K562 (cell line): ENCODE results near the gene IL31. TPM values are rescaled to one million over a fixed set of nuclear protein-coding genes. Genes with fewer than 3 reads are reported as not detected.
A peak's percentile ranks its signal among the peaks of the same experiment; 100 is the strongest.

Experiments used
- CBFA2T2 ChIP-seq: fragments of 450-650 bp; conservative IDR thresholded peaks from 2 replicates; pipeline ENCODE4 v1.6.1; 2017; ENCODE audit warnings: mild to moderate bottlenecking
- ILK ChIP-seq: fragments of 450-650 bp; IDR thresholded peaks from 2 replicates; pipeline ENCODE4 v1.6.1; 2016; ENCODE audit warnings: missing genetic modification characterization, low read depth, mild to moderate bottlenecking, missing compliant biosample characterization, moderate library complexity, borderline replicate concordance
- MAZ ChIP-seq, 2 experiments: fragments of 450-650 bp in 1 of 2; sonication (generic) in 1 of 2; formaldehyde crosslinking; IDR thresholded peaks in 1 of 2; conservative IDR thresholded peaks in 1 of 2; 2 replicates each; pipeline versions ENCODE4 v1.4.0 to v1.5.0; 2020; ENCODE audit warnings: mild to moderate bottlenecking in 1 of 2, missing genetic modification reagents in 1 of 2
- NEUROD1 ChIP-seq: fragments of 150-350 bp; IDR thresholded peaks from 2 replicates; pipeline ENCODE4 v1.6.1; 2014; ENCODE audit warnings: borderline replicate concordance, low read length, low read depth; ENCODE audit not compliant: partially characterized antibody
- NR1H2 ChIP-seq: sonication (generic); formaldehyde crosslinking; IDR thresholded peaks from 2 replicates; pipeline ENCODE4 v1.4.0; 2020; ENCODE audit warnings: mild to moderate bottlenecking, missing genetic modification reagents
- PCBP1 ChIP-seq: fragments of 200-400 bp; formaldehyde crosslinking; IDR thresholded peaks from 2 replicates; pipeline ENCODE4 v1.6.1; 2018; ENCODE audit warnings: mild to moderate bottlenecking, low read depth, low read length; ENCODE audit not compliant: poor library complexity, severe bottlenecking
- PTTG1 ChIP-seq: fragments of 450-650 bp; IDR thresholded peaks from 2 replicates; pipeline ENCODE4 v1.6.1; 2016; ENCODE audit warnings: low read depth, mild to moderate bottlenecking, missing genetic modification characterization, missing compliant biosample characterization
- TFAM ChIP-seq: fragments of 250-450 bp; sonication (Bioruptor Pico); conservative IDR thresholded peaks from 2 replicates; pipeline ENCODE4 v1.5.0; 2021; ENCODE audit warnings: mild to moderate bottlenecking, moderate library complexity
- TRIM24 ChIP-seq, 2 experiments: fragments of 450-650 bp; IDR thresholded peaks; 2 replicates each; pipeline ENCODE4 v1.6.1; 2016
- ZNF76 ChIP-seq: fragments of 250-450 bp; sonication (Bioruptor Pico); IDR thresholded peaks from 2 replicates; pipeline ENCODE4 v1.4.0; 2020; ENCODE audit warnings: mild to moderate bottlenecking, moderate library complexity, borderline replicate concordance
- ZNF766 ChIP-seq: fragments of 200-800 bp; sonication (Bioruptor generic); conservative IDR thresholded peaks from 2 replicates; pipeline ENCODE4 v1.6.1; 2016; ENCODE audit warnings: missing genetic modification characterization, missing compliant biosample characterization
- polyA plus RNA-seq, 8 experiments: library from polyadenylated mRNA; depleted of rRNA in 4 of 8; stranded (reverse) in 5 of 8; unstranded in 3 of 8; fragments of >200 nt; fragmentation: Nextera tagmentation in 2 of 8; fragmentation: Illumina TruSeq in 1 of 8; extraction: Ambion mirVana in 2 of 8; extraction: Trizol in 1 of 8; gene quantifications; 2 replicates each; pipeline versions ENCODE4 v1.2.1 to v1.2.3, GENCODE V29; 2011 to 2014; ENCODE audit warnings: inconsistent platforms in 1 of 8, missing spikeins in 1 of 8
- total RNA-seq, 7 experiments: library from RNA; depleted of rRNA in 6 of 7; stranded (reverse); fragments of >200 nt in 6 of 7; fragmentation: Illumina TruSeq in 2 of 7; extraction: Trizol in 2 of 7; gene quantifications; 2 replicates each; pipeline versions ENCODE4 v1.2.1 to v1.2.3, GENCODE V29; 2011 to 2021; ENCODE audit warnings: low replicate concordance in 1 of 7
- TF ChIP-seq, protein P1 (sequence below): sonication (generic); formaldehyde crosslinking; IDR thresholded peaks from 2 replicates; pipeline ENCODE4 v1.8.1; 2023; ENCODE audit warnings: mild to moderate bottlenecking, missing genetic modification reagents
- TF ChIP-seq, protein P2 (sequence below): fragments of 250-450 bp; sonication (Bioruptor Pico); IDR thresholded peaks from 2 replicates; pipeline ENCODE4 v1.5.0; 2021; ENCODE audit warnings: mild to moderate bottlenecking, borderline replicate concordance
- TF ChIP-seq, protein P3 (sequence below): fragments of 250-450 bp; sonication (Bioruptor Pico); IDR thresholded peaks from 2 replicates; pipeline ENCODE4 v1.5.1; 2021; ENCODE audit warnings: mild to moderate bottlenecking
- TF ChIP-seq, protein P4 (sequence below): sonication (generic); formaldehyde crosslinking; IDR thresholded peaks from 2 replicates; pipeline ENCODE4 v1.8.0; 2022; ENCODE audit warnings: missing genetic modification reagents, mild to moderate bottlenecking, moderate library complexity, borderline replicate concordance
- TF ChIP-seq, protein P5 (sequence below): fragments of 200-800 bp; sonication (Bioruptor generic); IDR thresholded peaks from 2 replicates; pipeline ENCODE4 v1.6.1; 2017; ENCODE audit warnings: missing genetic modification characterization, missing compliant biosample characterization

The IL31 gene
- total and polyA plus RNA-seq, 9 of the 15 experiments (the other 6 are each of a cell fraction or from before 2014, with no cell fraction given): not detected

DNA sequence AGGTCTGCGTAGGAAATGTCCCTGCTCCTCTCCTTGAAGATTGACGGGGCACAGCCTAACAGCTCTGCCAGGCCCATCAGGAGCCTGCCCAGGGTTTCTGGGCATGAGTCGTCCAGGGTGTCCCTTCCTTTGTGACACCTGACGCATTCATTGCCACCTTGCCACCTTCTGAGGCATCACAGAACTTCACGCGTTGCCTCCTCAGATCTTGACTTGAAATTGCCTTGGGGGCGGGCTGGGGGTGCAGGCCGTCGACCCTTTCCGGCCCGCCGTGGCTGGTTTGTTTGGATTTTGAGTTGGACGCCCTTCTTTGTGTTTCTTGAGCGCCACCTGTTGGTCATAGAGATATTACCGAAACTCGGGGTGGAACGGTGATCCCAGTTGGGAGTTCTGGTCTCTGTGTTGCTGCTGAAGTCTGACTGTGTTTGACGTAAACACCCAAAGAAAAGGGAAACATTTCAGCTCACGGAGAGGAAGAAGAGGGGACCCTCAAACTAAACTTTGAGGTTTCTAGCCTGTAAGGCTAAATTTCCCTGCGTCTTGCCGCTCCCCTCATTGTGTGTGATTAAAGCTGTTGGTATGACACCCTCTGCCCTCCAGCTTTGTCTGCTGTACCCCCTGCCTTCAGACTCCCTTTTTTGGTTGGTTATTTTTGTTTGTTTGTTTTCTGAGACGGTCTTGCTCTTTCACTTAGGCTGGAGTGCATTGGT is 50.8 kb downstream of the IL31 start (continued):
- TF ChIP-seq, protein P1, sequence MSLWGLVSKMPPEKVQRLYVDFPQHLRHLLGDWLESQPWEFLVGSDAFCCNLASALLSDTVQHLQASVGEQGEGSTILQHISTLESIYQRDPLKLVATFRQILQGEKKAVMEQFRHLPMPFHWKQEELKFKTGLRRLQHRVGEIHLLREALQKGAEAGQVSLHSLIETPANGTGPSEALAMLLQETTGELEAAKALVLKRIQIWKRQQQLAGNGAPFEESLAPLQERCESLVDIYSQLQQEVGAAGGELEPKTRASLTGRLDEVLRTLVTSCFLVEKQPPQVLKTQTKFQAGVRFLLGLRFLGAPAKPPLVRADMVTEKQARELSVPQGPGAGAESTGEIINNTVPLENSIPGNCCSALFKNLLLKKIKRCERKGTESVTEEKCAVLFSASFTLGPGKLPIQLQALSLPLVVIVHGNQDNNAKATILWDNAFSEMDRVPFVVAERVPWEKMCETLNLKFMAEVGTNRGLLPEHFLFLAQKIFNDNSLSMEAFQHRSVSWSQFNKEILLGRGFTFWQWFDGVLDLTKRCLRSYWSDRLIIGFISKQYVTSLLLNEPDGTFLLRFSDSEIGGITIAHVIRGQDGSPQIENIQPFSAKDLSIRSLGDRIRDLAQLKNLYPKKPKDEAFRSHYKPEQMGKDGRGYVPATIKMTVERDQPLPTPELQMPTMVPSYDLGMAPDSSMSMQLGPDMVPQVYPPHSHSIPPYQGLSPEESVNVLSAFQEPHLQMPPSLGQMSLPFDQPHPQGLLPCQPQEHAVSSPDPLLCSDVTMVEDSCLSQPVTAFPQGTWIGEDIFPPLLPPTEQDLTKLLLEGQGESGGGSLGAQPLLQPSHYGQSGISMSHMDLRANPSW (CRISPR knock-in tag): no peak
- no peak for TF ChIP-seq ZNF76 (CRISPR knock-in tag)
- TF ChIP-seq TFAM (CRISPR knock-in tag): no peak
- no peak for TF ChIP-seq ILK (tag)
- TF ChIP-seq PTTG1 (tag): no peak
- TF ChIP-seq TRIM24 (IDR thresholded peaks at IDR 0.05): no peak
- TF ChIP-seq, protein P2, sequence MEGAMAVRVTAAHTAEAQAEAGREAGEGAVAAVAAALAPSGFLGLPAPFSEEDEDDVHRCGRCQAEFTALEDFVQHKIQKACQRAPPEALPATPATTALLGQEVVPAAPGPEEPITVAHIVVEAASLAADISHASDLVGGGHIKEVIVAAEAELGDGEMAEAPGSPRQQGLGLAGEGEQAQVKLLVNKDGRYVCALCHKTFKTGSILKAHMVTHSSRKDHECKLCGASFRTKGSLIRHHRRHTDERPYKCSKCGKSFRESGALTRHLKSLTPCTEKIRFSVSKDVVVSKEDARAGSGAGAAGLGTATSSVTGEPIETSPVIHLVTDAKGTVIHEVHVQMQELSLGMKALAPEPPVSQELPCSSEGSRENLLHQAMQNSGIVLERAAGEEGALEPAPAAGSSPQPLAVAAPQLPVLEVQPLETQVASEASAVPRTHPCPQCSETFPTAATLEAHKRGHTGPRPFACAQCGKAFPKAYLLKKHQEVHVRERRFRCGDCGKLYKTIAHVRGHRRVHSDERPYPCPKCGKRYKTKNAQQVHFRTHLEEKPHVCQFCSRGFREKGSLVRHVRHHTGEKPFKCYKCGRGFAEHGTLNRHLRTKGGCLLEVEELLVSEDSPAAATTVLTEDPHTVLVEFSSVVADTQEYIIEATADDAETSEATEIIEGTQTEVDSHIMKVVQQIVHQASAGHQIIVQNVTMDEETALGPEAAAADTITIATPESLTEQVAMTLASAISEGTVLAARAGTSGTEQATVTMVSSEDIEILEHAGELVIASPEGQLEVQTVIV: no peak
- no peak for TF ChIP-seq PCBP1
- TF ChIP-seq ZNF766 (CRISPR knock-in tag): no peak
- TF ChIP-seq, protein P3, sequence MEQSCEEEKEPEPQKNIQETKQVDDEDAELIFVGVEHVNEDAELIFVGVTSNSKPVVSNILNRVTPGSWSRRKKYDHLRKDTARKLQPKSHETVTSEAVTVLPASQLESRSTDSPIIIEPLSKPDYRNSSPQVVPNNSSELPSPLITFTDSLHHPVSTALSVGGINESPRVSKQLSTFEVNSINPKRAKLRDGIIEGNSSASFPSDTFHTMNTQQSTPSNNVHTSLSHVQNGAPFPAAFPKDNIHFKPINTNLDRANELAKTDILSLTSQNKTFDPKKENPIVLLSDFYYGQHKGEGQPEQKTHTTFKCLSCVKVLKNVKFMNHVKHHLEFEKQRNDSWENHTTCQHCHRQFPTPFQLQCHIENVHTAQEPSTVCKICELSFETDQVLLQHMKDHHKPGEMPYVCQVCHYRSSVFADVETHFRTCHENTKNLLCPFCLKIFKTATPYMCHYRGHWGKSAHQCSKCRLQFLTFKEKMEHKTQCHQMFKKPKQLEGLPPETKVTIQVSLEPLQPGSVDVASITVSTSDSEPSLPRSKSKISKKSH (CRISPR knock-in tag): no peak
- TF ChIP-seq, protein P4, sequence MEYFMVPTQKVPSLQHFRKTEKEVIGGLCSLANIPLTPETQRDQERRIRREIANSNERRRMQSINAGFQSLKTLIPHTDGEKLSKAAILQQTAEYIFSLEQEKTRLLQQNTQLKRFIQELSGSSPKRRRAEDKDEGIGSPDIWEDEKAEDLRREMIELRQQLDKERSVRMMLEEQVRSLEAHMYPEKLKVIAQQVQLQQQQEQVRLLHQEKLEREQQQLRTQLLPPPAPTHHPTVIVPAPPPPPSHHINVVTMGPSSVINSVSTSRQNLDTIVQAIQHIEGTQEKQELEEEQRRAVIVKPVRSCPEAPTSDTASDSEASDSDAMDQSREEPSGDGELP (CRISPR knock-in tag): 0 out of 2 replicates have a peak, but pooled peaks have one; percentile 36
- TF ChIP-seq NR1H2 (CRISPR knock-in tag): no peak
- TF ChIP-seq CBFA2T2: no peak
- TF ChIP-seq, protein P5, sequence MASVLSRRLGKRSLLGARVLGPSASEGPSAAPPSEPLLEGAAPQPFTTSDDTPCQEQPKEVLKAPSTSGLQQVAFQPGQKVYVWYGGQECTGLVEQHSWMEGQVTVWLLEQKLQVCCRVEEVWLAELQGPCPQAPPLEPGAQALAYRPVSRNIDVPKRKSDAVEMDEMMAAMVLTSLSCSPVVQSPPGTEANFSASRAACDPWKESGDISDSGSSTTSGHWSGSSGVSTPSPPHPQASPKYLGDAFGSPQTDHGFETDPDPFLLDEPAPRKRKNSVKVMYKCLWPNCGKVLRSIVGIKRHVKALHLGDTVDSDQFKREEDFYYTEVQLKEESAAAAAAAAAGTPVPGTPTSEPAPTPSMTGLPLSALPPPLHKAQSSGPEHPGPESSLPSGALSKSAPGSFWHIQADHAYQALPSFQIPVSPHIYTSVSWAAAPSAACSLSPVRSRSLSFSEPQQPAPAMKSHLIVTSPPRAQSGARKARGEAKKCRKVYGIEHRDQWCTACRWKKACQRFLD (CRISPR knock-in tag): 0 out of 2 replicates have a peak, but pooled peaks have one; percentile 28
- TF ChIP-seq MAZ (CRISPR knock-in tag; conservative IDR thresholded peaks at IDR 0.05 in 1 of 2, IDR thresholded peaks at IDR 0.05 in 1 of 2): 0 out of 4 replicates have a peak, but pooled peaks of 1 of the 2 experiments have one; percentile 46
- peak; percentile 20 for TF ChIP-seq NEUROD1
